ENCODE results near the gene SLC25A47. TPM values are rescaled to one million over a fixed set of nuclear protein-coding genes. Genes with fewer than 3 reads are reported as not detected.

SLC25A47 gene
- total RNA-seq, 4 donors from 2014 or later = not detected

DNA sequence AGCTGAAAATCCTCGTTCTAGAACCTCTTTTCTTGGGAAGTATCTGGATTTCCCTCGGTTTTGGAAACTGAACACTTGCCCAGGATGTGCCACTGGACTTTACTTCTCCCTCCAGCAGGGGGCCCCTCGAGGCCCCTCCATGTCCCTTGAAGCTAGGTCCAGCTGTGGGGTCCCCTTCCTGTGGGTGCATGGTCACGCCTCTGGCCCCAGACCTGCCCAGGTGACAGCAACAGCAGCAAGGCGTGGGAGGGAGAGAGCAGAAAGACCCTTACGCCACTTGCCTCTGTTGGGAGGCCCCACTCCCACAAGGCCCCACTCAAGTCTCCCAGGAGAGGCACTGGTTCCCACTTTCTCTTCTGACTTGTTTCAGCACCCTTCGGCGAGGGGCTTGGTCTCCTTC, 20.0 kb upstream of the SLC25A47 start:
- Histone ChIP-seq H3K4me1 (peaks cover 61 to 71% of the 10 kb centered on the region in 2 donors), H3K27ac (peak overlapping the region; percentile 69 to 97 (median 84))
- intact Hi-C loops (cut with DNase I) = no loop called here

DNA sequence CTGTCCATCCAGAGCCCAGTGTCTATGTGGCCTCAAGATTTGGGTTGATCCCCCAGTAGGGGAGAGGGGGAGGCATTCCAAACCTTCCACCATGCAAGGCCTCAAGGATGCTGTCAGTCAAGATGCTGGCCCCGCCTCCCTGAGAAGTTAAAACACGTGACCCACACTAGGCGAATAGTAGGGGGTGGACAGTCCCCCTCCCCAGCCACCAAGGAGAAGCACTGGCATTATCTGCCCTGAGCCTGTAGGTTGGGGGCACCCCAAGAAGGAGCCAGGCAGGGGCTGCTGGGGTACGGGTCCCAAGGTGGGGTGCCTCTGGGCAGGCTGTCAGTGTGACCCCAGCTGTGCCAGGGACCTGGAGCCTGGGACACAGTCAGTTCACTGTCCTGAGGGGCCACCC, 19.2 kb upstream of the SLC25A47 start:
- peak; percentile 45 to 52 for DNase-seq
- H3K4me1 ChIP-seq = peaks cover 63 to 71% of the 10 kb centered on the region in 2 donors
- TF ChIP-seq POLR2A (IDR thresholded peaks at IDR 0.05) = no peak
- TF ChIP-seq, protein P1, sequence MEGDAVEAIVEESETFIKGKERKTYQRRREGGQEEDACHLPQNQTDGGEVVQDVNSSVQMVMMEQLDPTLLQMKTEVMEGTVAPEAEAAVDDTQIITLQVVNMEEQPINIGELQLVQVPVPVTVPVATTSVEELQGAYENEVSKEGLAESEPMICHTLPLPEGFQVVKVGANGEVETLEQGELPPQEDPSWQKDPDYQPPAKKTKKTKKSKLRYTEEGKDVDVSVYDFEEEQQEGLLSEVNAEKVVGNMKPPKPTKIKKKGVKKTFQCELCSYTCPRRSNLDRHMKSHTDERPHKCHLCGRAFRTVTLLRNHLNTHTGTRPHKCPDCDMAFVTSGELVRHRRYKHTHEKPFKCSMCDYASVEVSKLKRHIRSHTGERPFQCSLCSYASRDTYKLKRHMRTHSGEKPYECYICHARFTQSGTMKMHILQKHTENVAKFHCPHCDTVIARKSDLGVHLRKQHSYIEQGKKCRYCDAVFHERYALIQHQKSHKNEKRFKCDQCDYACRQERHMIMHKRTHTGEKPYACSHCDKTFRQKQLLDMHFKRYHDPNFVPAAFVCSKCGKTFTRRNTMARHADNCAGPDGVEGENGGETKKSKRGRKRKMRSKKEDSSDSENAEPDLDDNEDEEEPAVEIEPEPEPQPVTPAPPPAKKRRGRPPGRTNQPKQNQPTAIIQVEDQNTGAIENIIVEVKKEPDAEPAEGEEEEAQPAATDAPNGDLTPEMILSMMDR (IDR thresholded peaks at IDR 0.05) = no peak
- intact Hi-C loops (cut with DNase I) = no loop called here
- H3K27ac ChIP-seq = peak overlapping the region; percentile 69 to 97 (median 84)
- H3K4me3 ChIP-seq (replicated peaks in 1 of 3) = peak overlapping the region in 1 of 3 donors; percentile 98
- H3K27me3 ChIP-seq = no peaks in the 10 kb centered on the region
- H3K36me3 ChIP-seq = no peaks in the 10 kb centered on the region
- WGBS, 2 donors = 36 to 68% methylated on average over 3 to 4 of the region's 4 CpGs
- H3K9me3 ChIP-seq = no peaks in the 10 kb centered on the region

More for the DNA sequence above, 20.0 kb upstream of the SLC25A47 start:
- Histone ChIP-seq H3K36me3 (no peaks in the 10 kb centered on the region), H3K9me3 (no peaks in the 10 kb centered on the region), H3K4me3 (replicated peaks in 1 of 3) (no peak overlapping the region), H3K27me3 (no peaks in the 10 kb centered on the region)
- TF ChIP-seq, protein P1 (IDR thresholded peaks at IDR 0.05) = peak in 2 of 6 experiments; percentile 40 to 49
- no peak for TF ChIP-seq POLR2A (IDR thresholded peaks at IDR 0.05)
- no peak for DNase-seq
- 60 to 62% methylated on average over 8 of the region's 8 CpGs for WGBS, 2 donors

- intact Hi-C loops (cut with DNase I) = loop anchor here (5.0 kb wide), 1 partner anchor 33 kb away; no protein-coding TSS in a partner anchor
- peaks cover 63 to 71% of the 10 kb centered on the region in 2 donors for H3K4me1 ChIP-seq
- no peaks in the 10 kb centered on the region for H3K9me3 ChIP-seq
- WGBS, 2 donors = 3 to 7% methylated on average over 18 to 23 of the region's 23 CpGs
- H3K27me3 ChIP-seq = no peaks in the 10 kb centered on the region
- TF ChIP-seq, protein P1 (IDR thresholded peaks at IDR 0.05) = no peak
- TF ChIP-seq POLR2A (IDR thresholded peaks at IDR 0.05) = peak in 1 of 2 donors; percentile 66
- DNase-seq = peak; percentile 97 to 98
- H3K36me3 ChIP-seq = no peaks in the 10 kb centered on the region
- H3K4me3 ChIP-seq (replicated peaks in 1 of 3) = peak overlapping the region; percentile 95 to 98 (median 95)
- peak overlapping the region; percentile 90 to 97 (median 92) for H3K27ac ChIP-seq
Measured at GRCh38 chr14:100304825-100305323, 18.3 kb upstream of the SLC25A47 start.

DNA sequence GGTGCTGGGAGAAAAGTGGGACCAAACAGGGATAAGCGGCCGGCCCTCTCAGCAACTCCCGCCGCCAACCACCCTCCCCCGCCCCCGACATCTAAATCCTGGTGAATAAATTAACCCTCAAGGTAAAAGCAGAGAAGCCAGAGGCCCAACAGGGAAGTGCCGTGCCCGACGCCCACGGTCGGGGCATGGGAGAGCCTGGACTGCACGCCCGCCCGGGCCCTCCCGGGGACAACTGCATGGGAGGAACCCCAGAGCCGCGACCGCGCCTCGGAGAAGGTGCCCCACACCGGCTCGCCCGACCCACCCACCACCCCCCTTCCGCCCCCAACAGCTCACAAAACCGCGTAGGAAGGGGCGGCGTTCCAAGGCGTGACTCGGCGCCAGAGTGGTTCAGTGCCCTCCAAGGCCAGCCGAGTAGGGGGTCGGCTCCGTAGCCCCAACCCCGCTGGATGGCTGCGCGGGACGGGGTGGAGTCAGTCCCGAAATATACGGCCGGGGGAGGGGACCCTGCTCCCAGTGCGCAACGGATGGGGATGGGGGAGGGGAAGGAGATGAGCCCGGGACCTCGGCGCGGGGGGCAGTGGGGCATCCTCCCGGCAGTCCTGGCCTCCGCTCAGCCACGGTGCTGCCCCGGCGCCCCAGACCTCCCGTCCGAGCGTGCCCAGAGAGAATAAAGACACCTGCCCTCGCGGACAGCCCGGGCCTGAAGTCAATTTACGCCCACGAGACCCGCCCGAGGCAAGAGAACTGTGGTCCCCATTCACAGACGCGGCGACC, 17.6 kb upstream of the SLC25A47 start:
- DNase-seq = peak; percentile 50 to 57
- H3K4me3 ChIP-seq (replicated peaks in 1 of 3) = peak overlapping the region; percentile 95 to 98 (median 95)
- peak overlapping the region; percentile 90 to 97 (median 92) for H3K27ac ChIP-seq
- no peak for TF ChIP-seq POLR2A (IDR thresholded peaks at IDR 0.05)
- no peaks in the 10 kb centered on the region for H3K9me3 ChIP-seq
- no peaks in the 10 kb centered on the region for H3K36me3 ChIP-seq
- H3K4me1 ChIP-seq = peaks cover 56 to 68% of the 10 kb centered on the region in 2 donors
- H3K27me3 ChIP-seq = no peaks in the 10 kb centered on the region
- intact Hi-C loops (cut with DNase I) = loop anchor here (5.0 kb wide), 1 partner anchor 33 kb away; no protein-coding TSS in a partner anchor
- 1% methylated on average over 12 to 30 of the region's 65 CpGs for WGBS, 2 donors

- peak within 1 kb of the TSS; percentile 90 to 97 (median 97) for H3K27ac ChIP-seq
- peaks cover 62 to 66% of the 10 kb centered on the region in 2 donors for H3K4me1 ChIP-seq
- DNase-seq = peak; percentile 94 to 95
- intact Hi-C loops (cut with DNase I) = loop anchor here (5.0 kb wide), 1 partner anchor 34 kb away; no protein-coding TSS in a partner anchor
- WGBS, 2 donors = 4% methylated on average over 5 of the region's 131 CpGs; no CpG with 5 or more reads in 1 of the 2 donors
- H3K36me3 ChIP-seq = no peaks in the 10 kb centered on the region
- no peaks in the 10 kb centered on the region for H3K9me3 ChIP-seq
- TF ChIP-seq, protein P1 (IDR thresholded peaks at IDR 0.05) = no peak
- TF ChIP-seq POLR2A (IDR thresholded peaks at IDR 0.05) = peak; percentile 95 to 98
- peak within 1 kb of the TSS; percentile 95 to 98 (median 97) for H3K4me3 ChIP-seq (replicated peaks in 1 of 3)
- no peaks in the 10 kb centered on the region for H3K27me3 ChIP-seq
Measured at GRCh38 chr14:100306101-100306997, 16.8 kb upstream of the SLC25A47 start, which contains the start of gene SLC25A29. SLC25A29 (minus strand) TSS chr14:100306444; CDS start chr14:100306232, 212 bp downstream.
